ENCODE measurements around the gene MITF.

Gene MITF

GRCh38 chr3:69999140-70000027, 260.1 kb downstream of the MITF start, which contains the start of gene SAMMSON:
TSS of gene SAMMSON (plus strand) at chr3:69999733.
- H3K4me3 ChIP-seq (ENCODE audit: low read length), result no peak within 1 kb of the TSS
- no peak within 1 kb of the TSS for H2AFZ ChIP-seq (ENCODE audit: low read depth, low read length)
- no peak within 1 kb of the TSS for H3K9ac ChIP-seq (ENCODE audit: low read length)
- no peak for TF ChIP-seq EZH2phosphoT487 (IDR thresholded peaks at IDR 0.05; ENCODE audit: low read depth)
- TF ChIP-seq, protein P1, sequence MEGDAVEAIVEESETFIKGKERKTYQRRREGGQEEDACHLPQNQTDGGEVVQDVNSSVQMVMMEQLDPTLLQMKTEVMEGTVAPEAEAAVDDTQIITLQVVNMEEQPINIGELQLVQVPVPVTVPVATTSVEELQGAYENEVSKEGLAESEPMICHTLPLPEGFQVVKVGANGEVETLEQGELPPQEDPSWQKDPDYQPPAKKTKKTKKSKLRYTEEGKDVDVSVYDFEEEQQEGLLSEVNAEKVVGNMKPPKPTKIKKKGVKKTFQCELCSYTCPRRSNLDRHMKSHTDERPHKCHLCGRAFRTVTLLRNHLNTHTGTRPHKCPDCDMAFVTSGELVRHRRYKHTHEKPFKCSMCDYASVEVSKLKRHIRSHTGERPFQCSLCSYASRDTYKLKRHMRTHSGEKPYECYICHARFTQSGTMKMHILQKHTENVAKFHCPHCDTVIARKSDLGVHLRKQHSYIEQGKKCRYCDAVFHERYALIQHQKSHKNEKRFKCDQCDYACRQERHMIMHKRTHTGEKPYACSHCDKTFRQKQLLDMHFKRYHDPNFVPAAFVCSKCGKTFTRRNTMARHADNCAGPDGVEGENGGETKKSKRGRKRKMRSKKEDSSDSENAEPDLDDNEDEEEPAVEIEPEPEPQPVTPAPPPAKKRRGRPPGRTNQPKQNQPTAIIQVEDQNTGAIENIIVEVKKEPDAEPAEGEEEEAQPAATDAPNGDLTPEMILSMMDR (IDR thresholded peaks at IDR 0.05; ENCODE audit: low read depth, low read length), result no peak
- H3K9me3 ChIP-seq (ENCODE audit: insufficient read depth, low read length), result no peaks in the 10 kb centered on the region
- no peak within 1 kb of the TSS for H3K27ac ChIP-seq (ENCODE audit: low read length)
- no peaks in the 10 kb centered on the region for H3K79me2 ChIP-seq (ENCODE audit: low read length)
- no peaks in the 10 kb centered on the region; the same call in 1 of the 2 replicates for H3K27me3 ChIP-seq (ENCODE audit: low read depth, low read length)
- H3K4me2 ChIP-seq (ENCODE audit: low read length), result no peak within 1 kb of the TSS
- H3K36me3 ChIP-seq (replicated peaks; ENCODE audit: low read depth, low read length), result no peaks in the 10 kb centered on the region
- H4K20me1 ChIP-seq (ENCODE audit: insufficient read depth, low read length), result no peaks in the 10 kb centered on the region
- H3K4me1 ChIP-seq (ENCODE audit: low read length), result peaks cover 5% of the 10 kb centered on the region

DNA sequence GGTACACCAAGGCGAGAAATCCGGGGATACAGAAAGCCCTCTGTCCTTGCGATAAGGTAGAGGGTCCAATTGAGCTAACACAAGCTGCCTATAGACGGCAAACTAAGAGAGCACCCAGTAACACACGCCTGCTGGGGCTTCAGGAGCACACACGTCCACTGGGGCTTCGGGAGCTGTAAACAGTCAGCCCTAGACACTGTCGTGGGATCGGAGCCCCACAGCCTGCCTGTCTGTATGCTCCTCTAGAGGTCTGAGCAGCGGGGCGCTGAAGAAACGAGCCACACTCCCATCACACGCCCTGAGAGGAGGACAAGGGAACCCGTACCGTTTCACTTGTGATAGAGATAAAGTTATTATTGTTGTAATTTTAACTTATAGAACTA, 260.8 kb downstream of the MITF start:
- Histone ChIP-seq H3K27ac (ENCODE audit: low read length) (no peak overlapping the region), H4K20me1 (ENCODE audit: insufficient read depth, low read length) (no peaks in the 10 kb centered on the region), H3K27me3 (ENCODE audit: low read depth, low read length) (no peaks in the 10 kb centered on the region; the same call in 1 of the 2 replicates), H3K9ac (ENCODE audit: low read length) (no peak overlapping the region), H3K36me3 (replicated peaks; ENCODE audit: low read depth, low read length) (no peaks in the 10 kb centered on the region), H3K79me2 (ENCODE audit: low read length) (no peaks in the 10 kb centered on the region), H3K4me2 (ENCODE audit: low read length) (no peak overlapping the region), H3K4me1 (ENCODE audit: low read length) (peaks cover 3% of the 10 kb centered on the region), H3K4me3 (ENCODE audit: low read length) (no peak overlapping the region), H3K9me3 (ENCODE audit: insufficient read depth, low read length) (no peaks in the 10 kb centered on the region), H2AFZ (ENCODE audit: low read depth, low read length) (no peak overlapping the region)
- TF ChIP-seq EZH2phosphoT487 (IDR thresholded peaks at IDR 0.05; ENCODE audit: low read depth), result no peak
- TF ChIP-seq, protein P1 (IDR thresholded peaks at IDR 0.05; ENCODE audit: low read depth, low read length), result no peak

DNA sequence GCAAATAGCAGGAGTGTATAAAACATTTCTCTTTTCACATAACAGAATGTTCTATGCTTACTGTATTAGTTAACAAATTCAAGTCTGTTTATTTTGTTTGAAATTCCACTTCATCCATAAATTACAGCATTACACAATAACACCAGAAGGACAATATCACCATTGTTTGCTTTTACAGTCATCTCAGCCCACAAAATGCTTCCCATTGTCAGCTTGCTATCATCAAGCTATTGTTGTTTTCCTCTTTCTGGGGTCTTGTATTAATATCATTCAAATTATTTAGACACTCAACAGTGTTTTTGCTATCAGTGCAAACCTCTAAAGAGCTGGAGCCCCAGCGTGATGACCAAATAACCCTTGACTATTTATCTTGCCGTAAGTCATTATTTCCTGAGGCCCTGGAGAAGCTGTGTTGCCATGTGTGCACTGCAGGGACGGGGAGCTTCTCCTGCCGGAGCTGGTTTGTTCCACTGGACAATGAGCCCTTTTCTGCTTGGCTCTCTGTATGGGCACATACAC, 261.4 kb downstream of the MITF start:
- Histone ChIP-seq H3K79me2 (ENCODE audit: low read length) (no peaks in the 10 kb centered on the region), H3K4me3 (ENCODE audit: low read length) (no peak overlapping the region), H3K27me3 (ENCODE audit: low read depth, low read length) (no peaks in the 10 kb centered on the region; the same call in 1 of the 2 replicates), H3K9me3 (ENCODE audit: insufficient read depth, low read length) (no peaks in the 10 kb centered on the region), H3K27ac (ENCODE audit: low read length) (no peak overlapping the region), H3K36me3 (replicated peaks; ENCODE audit: low read depth, low read length) (no peaks in the 10 kb centered on the region), H3K9ac (ENCODE audit: low read length) (no peak overlapping the region), H2AFZ (ENCODE audit: low read depth, low read length) (no peak overlapping the region), H3K4me1 (ENCODE audit: low read length) (no peaks in the 10 kb centered on the region), H3K4me2 (ENCODE audit: low read length) (no peak overlapping the region), H4K20me1 (ENCODE audit: insufficient read depth, low read length) (no peaks in the 10 kb centered on the region)
- no peak for TF ChIP-seq EZH2phosphoT487 (IDR thresholded peaks at IDR 0.05; ENCODE audit: low read depth)
- TF ChIP-seq, protein P1 (IDR thresholded peaks at IDR 0.05; ENCODE audit: low read depth, low read length), result no peak

DNA sequence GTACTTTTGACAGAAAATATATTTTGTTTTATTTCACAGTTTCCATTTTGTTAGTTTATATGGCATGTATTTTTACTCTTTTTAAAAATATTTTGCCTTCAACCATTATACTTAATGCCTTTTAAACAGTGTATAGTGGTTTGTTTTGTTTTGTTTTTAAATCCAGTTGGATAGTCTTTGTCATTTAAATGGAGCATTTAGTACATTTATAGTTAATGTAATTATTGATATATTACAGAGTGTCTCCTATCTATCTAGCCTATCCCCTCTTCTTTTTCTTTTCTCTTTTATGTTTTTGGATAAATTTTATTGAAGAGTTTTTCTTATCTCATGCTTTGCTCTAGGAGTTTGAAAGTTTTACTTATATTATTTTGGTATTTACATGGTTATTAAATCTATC, 263.9 kb downstream of the MITF start:
- no peaks in the 10 kb centered on the region for H3K36me3 ChIP-seq (replicated peaks; ENCODE audit: low read depth, low read length)
- no peak overlapping the region for H3K4me3 ChIP-seq (ENCODE audit: low read length)
- H3K9me3 ChIP-seq (ENCODE audit: insufficient read depth, low read length), result no peaks in the 10 kb centered on the region
- no peak overlapping the region for H3K9ac ChIP-seq (ENCODE audit: low read length)
- H3K4me1 ChIP-seq (ENCODE audit: low read length), result no peaks in the 10 kb centered on the region
- H3K27me3 ChIP-seq (ENCODE audit: low read depth, low read length), result no peaks in the 10 kb centered on the region; the same call in 1 of the 2 replicates
- no peak overlapping the region for H2AFZ ChIP-seq (ENCODE audit: low read depth, low read length)
- TF ChIP-seq EZH2phosphoT487 (IDR thresholded peaks at IDR 0.05; ENCODE audit: low read depth), result no peak
- TF ChIP-seq, protein P1 (IDR thresholded peaks at IDR 0.05; ENCODE audit: low read depth, low read length), result no peak
- no peaks in the 10 kb centered on the region for H4K20me1 ChIP-seq (ENCODE audit: insufficient read depth, low read length)
- no peak overlapping the region for H3K27ac ChIP-seq (ENCODE audit: low read length)
- no peak overlapping the region for H3K4me2 ChIP-seq (ENCODE audit: low read length)
- no peaks in the 10 kb centered on the region for H3K79me2 ChIP-seq (ENCODE audit: low read length)
